ENCODE measurements around the gene LGALS16. TPM values are rescaled to one million over a fixed set of nuclear protein-coding genes. Genes with fewer than 3 reads are reported as not detected.

LGALS16 gene
- not detected for total RNA-seq

GRCh38 chr19:39655613-39656012, at the start of gene LGALS16:
LGALS16 (plus strand) TSS chr19:39655913; CDS start chr19:39655962, 49 bp downstream.

GRCh38 chr19:39704181-39705044, 48.7 kb downstream of the LGALS16 start, which contains the start of gene LGALS14:
LGALS14 (plus strand) TSS chr19:39704481; CDS start chr19:39704529, 48 bp downstream.

Small RNAs within 50 kb of the gene (small RNA-seq; reads per million reads assigned to genes)
- gene AC005176.2 (0 reads per million in 2 donors), gene RPS29P27 (0 reads per million in 2 donors), gene RPS29P30 (0 reads per million in 2 donors)

Other genes starting within 250 kb of the LGALS16 start
- 1 to 10 TPM; 3.7 to 3.8 TPM for gene ZFP36, start 249.1 kb upstream of the LGALS16 start, total RNA-seq
- 1 to 10 TPM; 2.8 to 6.0 TPM for gene PLEKHG2, start 243.2 kb upstream of the LGALS16 start, total RNA-seq
- 10 to 100 TPM; 19.6 to 51.0 TPM for gene RPS16, start 220.0 kb upstream of the LGALS16 start, total RNA-seq
- 10 to 100 TPM; 64.9 to 75.0 TPM for gene SUPT5H, start 210.3 kb upstream of the LGALS16 start, total RNA-seq
- 100 to 1,000 TPM in 1 of 2 donors, 10 to 100 TPM in 1; 66.4 to 115 TPM for gene TIMM50, start 175.1 kb upstream of the LGALS16 start, total RNA-seq
- 1 to 10 TPM in 1 of 2 donors, under 1 TPM in 1; under 0.01 to 4.3 TPM for gene DLL3, start 157.0 kb upstream of the LGALS16 start, total RNA-seq
- not detected for gene SELENOV, start 140.8 kb upstream of the LGALS16 start, total RNA-seq
- 10 to 100 TPM in 1 of 2 donors, 1 to 10 TPM in 1; 5.2 to 10.7 TPM for gene EID2B, start 123.1 kb upstream of the LGALS16 start, total RNA-seq
- gene EID2, start 115.8 kb upstream of the LGALS16 start, total RNA-seq: 1 to 10 TPM; 5.5 to 9.7 TPM
- gene LGALS13, start 53.4 kb upstream of the LGALS16 start, total RNA-seq: not detected
- not detected for gene LGALS14, start 48.6 kb downstream of the LGALS16 start, total RNA-seq
- gene CLC, start 82.1 kb downstream of the LGALS16 start, total RNA-seq: not detected
- gene LEUTX, start 122.9 kb downstream of the LGALS16 start, total RNA-seq: not detected
- 10 to 100 TPM in 1 of 2 donors, 1 to 10 TPM in 1; 10.0 to 21.0 TPM for gene DYRK1B, start 178.2 kb downstream of the LGALS16 start, total RNA-seq
- gene FBL, start 190.5 kb downstream of the LGALS16 start, total RNA-seq: 100 to 1,000 TPM in 1 of 2 donors, 10 to 100 TPM in 1; 59.2 to 166 TPM

Measured in melanocyte of skin (primary cell).